GM12872 (cell line): Measurements from ENCODE around the gene TNS3.

ENCODE experiments used
- CTCF ChIP-seq: IDR thresholded peaks from 3 replicates; pipeline ENCODE4 v1.5.1; 2011; ENCODE audit warnings: low read depth, mild to moderate bottlenecking, low read length, moderate library complexity; ENCODE audit not compliant: insufficient read depth

TNS3 gene

DNA sequence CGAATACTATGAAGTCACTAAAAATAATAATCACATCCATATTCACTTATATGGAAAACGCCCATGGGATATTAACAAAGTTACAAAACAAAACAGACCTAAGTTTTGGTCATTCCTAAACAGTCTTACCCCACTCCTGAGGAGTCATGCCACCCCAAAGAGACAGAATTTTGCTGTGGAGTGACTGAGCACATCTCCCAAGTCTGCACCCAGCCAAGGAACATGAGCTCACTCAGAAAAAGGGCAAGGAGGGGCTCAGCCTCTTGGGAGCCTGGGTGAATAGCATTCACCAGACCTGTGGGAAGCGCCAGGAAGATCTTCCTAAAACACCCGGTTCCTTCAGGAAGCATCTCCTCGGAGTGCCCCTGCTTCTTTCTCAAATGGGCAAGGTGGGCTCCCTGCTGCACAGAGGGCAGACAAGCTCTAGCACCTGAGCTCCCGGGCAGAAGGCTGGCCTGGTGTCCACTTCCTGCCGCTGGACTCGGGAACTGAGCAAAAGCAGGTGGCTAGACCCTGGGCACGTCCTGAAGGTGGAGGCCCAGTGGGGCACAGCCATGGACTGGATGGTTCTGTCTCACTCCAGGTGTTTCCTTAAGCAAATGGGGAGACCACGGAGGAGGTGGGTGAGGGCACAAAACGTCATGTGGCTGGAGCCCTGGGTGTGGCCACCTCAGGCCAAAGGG lies 31.0 kb downstream of the TNS3 start:
- no peak for TF ChIP-seq CTCF

- no peak for TF ChIP-seq CTCF
Measured at GRCh38 chr7:47549916-47550315, 32.0 kb downstream of the TNS3 start.

GRCh38 chr7:47549397-47549796 lies 32.5 kb downstream of the TNS3 start:
- TF ChIP-seq CTCF = no peak

DNA sequence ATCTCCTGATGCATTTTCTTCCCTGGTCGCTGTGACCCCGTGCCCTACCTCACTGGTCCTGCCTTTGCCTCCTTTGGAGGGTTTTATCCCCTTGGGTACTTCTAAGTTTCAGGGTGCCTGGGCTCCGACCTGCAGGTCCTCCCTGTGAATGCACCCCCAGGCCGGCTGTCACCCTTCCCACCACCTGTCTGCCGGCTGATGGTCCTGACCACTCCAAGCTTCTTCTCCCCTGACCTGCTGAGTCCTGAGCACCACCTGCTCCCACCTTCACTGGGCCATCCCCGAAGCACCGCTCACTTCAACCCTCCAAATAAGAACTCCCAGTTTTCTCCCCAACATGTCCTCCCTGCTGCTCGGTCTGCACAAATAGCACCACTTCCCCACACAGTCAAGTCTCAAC lies 33.4 kb downstream of the TNS3 start:
- no peak for TF ChIP-seq CTCF

GRCh38 chr7:47546733-47547494 lies 35.0 kb downstream of the TNS3 start:
- no peak for TF ChIP-seq CTCF

DNA sequence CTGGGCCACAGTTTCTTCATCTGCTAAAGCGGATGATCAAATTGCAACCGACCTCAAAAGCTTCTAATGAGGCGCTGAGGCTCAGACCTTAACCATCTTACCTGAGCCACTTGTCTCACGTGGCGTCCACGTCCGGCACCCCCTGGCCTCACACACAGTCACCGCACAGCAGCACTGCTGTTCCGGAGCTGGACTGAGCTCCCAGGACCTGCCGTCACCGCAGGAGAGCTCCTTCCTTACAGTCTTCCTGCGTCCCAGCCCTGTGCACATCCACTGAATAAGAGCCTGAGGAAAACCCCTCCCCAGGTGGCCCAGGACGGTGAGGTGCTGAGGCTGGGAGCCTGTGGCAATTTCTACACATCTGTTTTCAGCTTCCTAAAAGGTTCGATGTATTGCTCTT lies 35.7 kb downstream of the TNS3 start:
- no peak for TF ChIP-seq CTCF

DNA sequence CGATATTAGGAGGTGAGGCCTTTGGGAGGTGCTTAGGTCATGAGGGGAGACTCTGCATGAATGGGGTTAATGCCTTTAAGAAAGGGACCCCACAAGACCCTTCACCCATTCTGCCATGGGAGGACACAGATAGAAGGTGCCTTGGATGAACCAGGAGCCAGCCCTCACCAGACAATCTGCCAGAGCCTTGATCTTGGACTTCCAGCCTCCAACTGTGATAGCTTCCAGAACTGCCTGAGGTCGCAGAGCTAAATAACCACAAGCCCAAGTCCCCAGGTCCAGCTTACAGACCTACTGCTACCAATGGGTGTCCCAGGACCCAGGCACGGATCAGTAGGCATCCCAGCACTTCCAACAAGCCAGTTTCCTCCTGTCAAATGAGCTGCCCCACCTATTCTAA lies 37.5 kb downstream of the TNS3 start:
- TF ChIP-seq CTCF = no peak
